HCT116 (cell line): ENCODE data around the gene SUSD3. TPM values are rescaled to one million over a fixed set of nuclear protein-coding genes. Genes with fewer than 3 reads are reported as not detected.

ENCODE experiments used
- ATAC-seq: fragments of 200-7000 bp; cut with Tn5 transposase; 2 replicates; pipeline ENCODE4 v1.9.1; 2020; ENCODE audit warnings: mild to moderate bottlenecking, moderate library complexity
- BruUV-seq: library from RNA; stranded (reverse); fragments of 400-500 nt; replicated peaks from 2 replicates; lab custom pipeline; 2021; lab: Mats Ljungman, UMichigan
- CTCF ChIA-PET: fragments of 300-600 bp; sonication (Branson Sonifier 250); formaldehyde crosslinking; loops from one replicate; lab custom pipeline; 2021; ENCODE audit warnings: antibody characterized with exemption; lab: Charles Lee
- POLR2A ChIA-PET: fragments of 300-600, 350-600 bp; sonication (Branson Sonifier 250); formaldehyde crosslinking; loops from one replicate; lab custom pipeline; 2021; ENCODE audit warnings: antibody characterized with exemption; lab: Charles Lee
- RAD21 ChIA-PET, 2 experiments: fragments of 300-600 bp; sonication (Branson Sonifier 250); formaldehyde crosslinking; loops; one replicate each; lab custom pipeline; 2023; ENCODE audit warnings: low total read pairs in 2 of 2; ENCODE audit not compliant: uncharacterized antibody in 2 of 2, unreplicated experiment in 2 of 2, low non-redundant PET in 1 of 2; lab: Charles Lee
- DNase-seq: peaks from one replicate; pipeline ENCODE4 v3.0.0-alpha.2; 2010; ENCODE audit warnings: low read depth, low spot score
- H2AFZ ChIP-seq: fragments of 200-600 bp; shearing (Covaris generic), sonication (generic); 2 replicates; pipeline ENCODE4 v1.6.1; 2017; ENCODE audit warnings: low read depth, mixed run types, mixed read lengths, antibody characterized with exemption, low read length; ENCODE audit not compliant: poor library complexity, severe bottlenecking
- H3K27ac ChIP-seq: 2 replicates; pipeline ENCODE4 v1.5.1; 2012; ENCODE audit warnings: low read depth, low read length
- H3K27me3 ChIP-seq: fragments of 200-600 bp; sonication (generic); 2 replicates; pipeline ENCODE4 v1.6.1; 2016; ENCODE audit warnings: mixed run types, low read length, mixed read lengths; ENCODE audit not compliant: insufficient read depth
- H3K36me3 ChIP-seq, 2 experiments: fragments of 200-500 bp in 1 of 2; fragments of 200-600 bp in 1 of 2; sonication (Bioruptor generic) in 1 of 2; sonication (generic) in 1 of 2; 2 replicates each; pipeline versions ENCODE4 v1.5.1 to v1.6.1; 2014 to 2016; ENCODE audit warnings: low read length in 2 of 2, inconsistent platforms in 1 of 2, mixed read lengths in 1 of 2, mixed run types in 1 of 2; ENCODE audit not compliant: insufficient read depth in 2 of 2, control insufficient read depth in 1 of 2
- H3K4me1 ChIP-seq, 2 experiments: fragments of 200-600 bp in 1 of 2; sonication (generic) in 1 of 2; 2 replicates each; pipeline versions ENCODE4 v1.5.1 to v1.6.1; 2012 to 2017; ENCODE audit warnings: low read length in 2 of 2, inconsistent platforms in 1 of 2, mild to moderate bottlenecking in 1 of 2, mixed read lengths in 1 of 2, mixed run types in 1 of 2, moderate library complexity in 1 of 2; ENCODE audit not compliant: insufficient read depth in 2 of 2, control insufficient read depth in 1 of 2
- H3K4me2 ChIP-seq: fragments of 200-600 bp; sonication (generic); 2 replicates; pipeline ENCODE4 v1.6.1; 2017; ENCODE audit warnings: mixed run types, low read length, mixed read lengths
- H3K4me3 ChIP-seq, 2 experiments: fragments of 200-600 bp in 1 of 2; sonication (generic) in 1 of 2; replicated peaks in 1 of 2; 2 replicates each; pipeline ENCODE4 v1.5.1; 2011 to 2016; ENCODE audit warnings: low read length in 2 of 2, control low read depth in 1 of 2, low read depth in 1 of 2, mild to moderate bottlenecking in 1 of 2, mixed read lengths in 1 of 2, mixed run types in 1 of 2
- H3K79me2 ChIP-seq: fragments of 200-600 bp; sonication (generic); 2 replicates; pipeline ENCODE4 v1.6.1; 2017; ENCODE audit warnings: mild to moderate bottlenecking, mixed run types, low read length, moderate library complexity, mixed read lengths; ENCODE audit not compliant: insufficient read depth
- H3K9ac ChIP-seq: fragments of 200-600 bp; sonication (generic); 2 replicates; pipeline ENCODE4 v1.6.1; 2016; ENCODE audit warnings: low read length, mixed read lengths
- H3K9me2 ChIP-seq: fragments of 200-600 bp; sonication (generic), shearing (Covaris generic); 2 replicates; pipeline ENCODE4 v1.6.1; 2017; ENCODE audit warnings: mixed run types, mild to moderate bottlenecking, moderate library complexity; ENCODE audit not compliant: insufficient read depth
- H3K9me3 ChIP-seq, 2 experiments: fragments of 200-500 bp in 1 of 2; fragments of 200-600 bp in 1 of 2; sonication (Bioruptor generic) in 1 of 2; sonication (generic) in 1 of 2; 2 replicates each; pipeline ENCODE4 v1.6.1; 2014 to 2017; ENCODE audit warnings: low read length in 2 of 2, mixed read lengths in 2 of 2, inconsistent platforms in 1 of 2, low read depth in 1 of 2, mild to moderate bottlenecking in 1 of 2, mixed run types in 1 of 2, moderate library complexity in 1 of 2; ENCODE audit not compliant: control insufficient read depth in 1 of 2, insufficient read depth in 1 of 2
- H4K20me1 ChIP-seq: fragments of 200-600 bp; sonication (generic), shearing (Covaris generic); 2 replicates; pipeline ENCODE4 v1.6.1; 2017; ENCODE audit warnings: mixed run types, mild to moderate bottlenecking, moderate library complexity; ENCODE audit not compliant: insufficient read depth
- POLR2A ChIP-seq: IDR thresholded peaks from 2 replicates; pipeline ENCODE4 v1.7.0; 2011; ENCODE audit warnings: borderline replicate concordance; ENCODE audit not compliant: insufficient read depth, insufficient read length; ENCODE audit errors: extremely low read depth
- POLR2AphosphoS5 ChIP-seq: IDR thresholded peaks from 2 replicates; pipeline ENCODE4 v1.6.1; 2011; ENCODE audit warnings: mild to moderate bottlenecking, low read depth, low read length, moderate library complexity
- REST ChIP-seq: IDR thresholded peaks from 2 replicates; pipeline ENCODE4 v1.6.1; 2012; ENCODE audit warnings: low read depth
- ZNF274 ChIP-seq: fragments of 200-500 bp; sonication (Bioruptor generic); IDR thresholded peaks from 2 replicates; pipeline ENCODE4 v1.6.1; 2014; ENCODE audit warnings: mild to moderate bottlenecking, low read depth, low read length, inconsistent platforms
- intact Hi-C: fragments of 100-400 bp; cut with micrococcal nuclease; formaldehyde crosslinking; loops from 2 replicates; pipeline ENCODE4 v1.10.0; 2022
- total RNA-seq: library from RNA; stranded (reverse); gene quantifications from one replicate; pipeline ENCODE4 v1.2.1, GENCODE V29; 2021; ENCODE audit not compliant: unreplicated experiment
- TF ChIP-seq, protein P1 (sequence below): IDR thresholded peaks from 2 replicates; pipeline ENCODE4 v1.6.1; 2011; ENCODE audit warnings: mild to moderate bottlenecking, low read length, moderate library complexity; ENCODE audit not compliant: insufficient replicate concordance; ENCODE audit errors: extremely low read depth
- TF ChIP-seq, protein P2 (sequence below): IDR thresholded peaks from 2 replicates; pipeline ENCODE4 v1.6.1; 2012

The SUSD3 gene
- total RNA-seq, 1 experiment from 2014 or later = 11.3 TPM

- DNase-seq (no peak), ATAC-seq (no peak)
- no peak overlapping the region for H3K4me3 ChIP-seq
- H2AFZ ChIP-seq = no peak overlapping the region
- H3K79me2 ChIP-seq = peaks cover 17% of the 10 kb centered on the region
- H3K36me3 ChIP-seq = peaks cover 3 to 4% of the 10 kb centered on the region in 2 experiments; a peak in 3 of 4 replicates
- no peak overlapping the region for H3K4me2 ChIP-seq
- no peak overlapping the region for H3K9ac ChIP-seq
- no TSS peak for BruUV-seq
- intact Hi-C loops = no loop called here
- ChIA-PET POLR2A (no interaction called here), CTCF (no interaction called here), RAD21 (no interaction called here)
- H4K20me1 ChIP-seq = no peaks in the 10 kb centered on the region
- H3K9me2 ChIP-seq = no peaks in the 10 kb centered on the region
- TF ChIP-seq ZNF274 = no peak
- TF ChIP-seq, protein P1, sequence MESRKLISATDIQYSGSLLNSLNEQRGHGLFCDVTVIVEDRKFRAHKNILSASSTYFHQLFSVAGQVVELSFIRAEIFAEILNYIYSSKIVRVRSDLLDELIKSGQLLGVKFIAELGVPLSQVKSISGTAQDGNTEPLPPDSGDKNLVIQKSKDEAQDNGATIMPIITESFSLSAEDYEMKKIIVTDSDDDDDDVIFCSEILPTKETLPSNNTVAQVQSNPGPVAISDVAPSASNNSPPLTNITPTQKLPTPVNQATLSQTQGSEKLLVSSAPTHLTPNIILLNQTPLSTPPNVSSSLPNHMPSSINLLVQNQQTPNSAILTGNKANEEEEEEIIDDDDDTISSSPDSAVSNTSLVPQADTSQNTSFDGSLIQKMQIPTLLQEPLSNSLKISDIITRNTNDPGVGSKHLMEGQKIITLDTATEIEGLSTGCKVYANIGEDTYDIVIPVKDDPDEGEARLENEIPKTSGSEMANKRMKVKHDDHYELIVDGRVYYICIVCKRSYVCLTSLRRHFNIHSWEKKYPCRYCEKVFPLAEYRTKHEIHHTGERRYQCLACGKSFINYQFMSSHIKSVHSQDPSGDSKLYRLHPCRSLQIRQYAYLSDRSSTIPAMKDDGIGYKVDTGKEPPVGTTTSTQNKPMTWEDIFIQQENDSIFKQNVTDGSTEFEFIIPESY = no peak
- TF ChIP-seq POLR2A = no peak
- TF ChIP-seq, protein P2, sequence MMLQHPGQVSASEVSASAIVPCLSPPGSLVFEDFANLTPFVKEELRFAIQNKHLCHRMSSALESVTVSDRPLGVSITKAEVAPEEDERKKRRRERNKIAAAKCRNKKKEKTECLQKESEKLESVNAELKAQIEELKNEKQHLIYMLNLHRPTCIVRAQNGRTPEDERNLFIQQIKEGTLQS = no peak
- TF ChIP-seq REST = no peak
- no peak for TF ChIP-seq POLR2AphosphoS5
- no peak overlapping the region for H3K27ac ChIP-seq
- H3K9me3 ChIP-seq = no peaks in the 10 kb centered on the region
- H3K4me1 ChIP-seq = peaks cover 0 to 23% of the 10 kb centered on the region in 2 experiments; a peak in 2 of 4 replicates
- H3K27me3 ChIP-seq = no peaks in the 10 kb centered on the region
Measured at GRCh38 chr9:93111371-93112115, 53.0 kb downstream of the SUSD3 start.
